H1 (cell line): ENCODE results near the gene PSMC5. TPM values are rescaled to one million over a fixed set of nuclear protein-coding genes. Genes with fewer than 3 reads are reported as not detected.

Experiments used
- CTCF ChIA-PET: fragments of 300-600 bp; sonication (Branson Sonifier 250); formaldehyde crosslinking; loops from one replicate; lab custom pipeline; 2021; ENCODE audit not compliant: partially characterized antibody; lab: Charles Lee
- POLR2A ChIA-PET: fragments of 300-600 bp; sonication (Branson Sonifier 250); formaldehyde crosslinking; loops from one replicate; lab custom pipeline; 2021; ENCODE audit warnings: inconsistent platforms; ENCODE audit not compliant: partially characterized antibody; lab: Charles Lee
- DNase-seq, 2 experiments: peaks; one replicate each; pipeline versions ENCODE4 v3.0.0 to v3.0.0-alpha.2; 2010 to 2022; ENCODE audit warnings: low spot score in 2 of 2, low read depth in 1 of 2, mixed read lengths in 1 of 2
- FAIRE-seq: peaks from 2 replicates; lab custom pipeline; 2011; peaks lifted over from hg19 to GRCh38; lab: Jason Lieb, UNC
- H2AFZ ChIP-seq: 2 replicates; pipeline ENCODE4 v1.8.1; 2012; ENCODE audit warnings: low read length, inconsistent platforms
- H2AK5ac ChIP-seq: 2 replicates; pipeline ENCODE4 v1.6.1; 2013; ENCODE audit warnings: low read depth, low read length
- H2BK120ac ChIP-seq: replicated peaks from 2 replicates; pipeline ENCODE3; 2013; ENCODE audit warnings: low read depth, low read length, inconsistent platforms
- H2BK12ac ChIP-seq: 2 replicates; pipeline ENCODE4 v1.6.1; 2013; ENCODE audit warnings: low read depth, low read length
- H2BK15ac ChIP-seq: 2 replicates; pipeline ENCODE4 v1.6.1; 2013; ENCODE audit warnings: low read length
- H2BK20ac ChIP-seq: 2 replicates; pipeline ENCODE4 v1.6.1; 2013; ENCODE audit warnings: low read length
- H2BK5ac ChIP-seq: 2 replicates; pipeline ENCODE4 v1.6.1; 2013; ENCODE audit warnings: low read depth, low read length
- H3K14ac ChIP-seq: 2 replicates; pipeline ENCODE4 v1.6.1; 2013; ENCODE audit warnings: inconsistent platforms; ENCODE audit not compliant: insufficient read length
- H3K18ac ChIP-seq: 2 replicates; pipeline ENCODE4 v1.6.1; 2013; ENCODE audit warnings: low read length; ENCODE audit errors: extremely low read depth
- H3K23ac ChIP-seq: 2 replicates; pipeline ENCODE4 v1.6.1; 2013; ENCODE audit warnings: inconsistent platforms; ENCODE audit not compliant: insufficient read length
- H3K23me2 ChIP-seq: 2 replicates; pipeline ENCODE4 v1.6.1; 2013; ENCODE audit warnings: low read depth, low read length
- H3K27ac ChIP-seq: 2 replicates; pipeline ENCODE4 v1.6.1; 2011; ENCODE audit warnings: low read depth, low read length, inconsistent platforms
- H3K27me3 ChIP-seq, 4 experiments: replicated peaks in 1 of 4; 1 replicate in 1 of 4; 2 replicates in 3 of 4; pipeline versions ENCODE4 v1.6.1 to v1.8.1; 2011 to 2013; ENCODE audit warnings: low read length in 3 of 4, mild to moderate bottlenecking in 3 of 4, inconsistent platforms in 2 of 4, mixed read lengths in 2 of 4, moderate library complexity in 1 of 4; ENCODE audit not compliant: control insufficient read depth in 3 of 4, insufficient read depth in 3 of 4; ENCODE audit errors: extremely low read depth in 1 of 4
- H3K36me3 ChIP-seq, 4 experiments: 2 replicates each; pipeline versions ENCODE4 v1.6.1 to v1.8.1; 2011 to 2013; ENCODE audit warnings: mild to moderate bottlenecking in 4 of 4, low read length in 3 of 4, moderate library complexity in 2 of 4, control low read depth in 1 of 4, inconsistent platforms in 1 of 4; ENCODE audit not compliant: insufficient read depth in 4 of 4, control insufficient read depth in 2 of 4
- H3K4ac ChIP-seq: replicated peaks from 2 replicates; pipeline ENCODE3; 2013; ENCODE audit warnings: low read length, low read depth, mixed read lengths, inconsistent platforms; ENCODE audit not compliant: insufficient read length
- H3K4me1 ChIP-seq, 4 experiments: replicated peaks in 1 of 4; 1 replicate in 1 of 4; 2 replicates in 3 of 4; pipeline versions ENCODE4 v1.6.1 to v1.8.1; 2011 to 2013; ENCODE audit warnings: low read length in 3 of 4, inconsistent platforms in 2 of 4, mixed read lengths in 1 of 4; ENCODE audit not compliant: insufficient read depth in 4 of 4, control insufficient read depth in 3 of 4
- H3K4me2 ChIP-seq, 2 experiments: 2 replicates each; pipeline versions ENCODE4 v1.6.1 to v1.8.1; 2011 to 2013; ENCODE audit warnings: low read depth in 2 of 2, low read length in 2 of 2, control low read depth in 1 of 2, inconsistent platforms in 1 of 2, mild to moderate bottlenecking in 1 of 2; ENCODE audit not compliant: insufficient read depth in 1 of 2
- H3K4me3 ChIP-seq, 4 experiments: fragments of 200-600, 300-600 bp in 1 of 4; sonication (generic), shearing (Covaris generic), sonication (Bioruptor Twin) in 1 of 4; 2 replicates each; pipeline versions ENCODE4 v1.5.1 to v1.8.1; 2011 to 2016; ENCODE audit warnings: low read length in 4 of 4, low read depth in 3 of 4, control low read depth in 2 of 4, inconsistent platforms in 2 of 4, mild to moderate bottlenecking in 2 of 4, mixed read lengths in 1 of 4, moderate library complexity in 1 of 4; ENCODE audit not compliant: insufficient read depth in 2 of 4; ENCODE audit errors: extremely low read depth in 1 of 4
- H3K56ac ChIP-seq: replicated peaks from 2 replicates; pipeline ENCODE3; 2013; ENCODE audit warnings: low read depth, mild to moderate bottlenecking, mixed read lengths, low read length, inconsistent platforms; ENCODE audit not compliant: insufficient read length
- H3K79me1 ChIP-seq: 2 replicates; pipeline ENCODE4 v1.6.1; 2013; ENCODE audit warnings: low read depth, low read length, control low read depth
- H3K79me2 ChIP-seq, 2 experiments: 2 replicates each; pipeline versions ENCODE4 v1.6.1 to v1.8.1; 2012 to 2013; ENCODE audit warnings: low read length in 2 of 2, mild to moderate bottlenecking in 2 of 2, inconsistent platforms in 1 of 2; ENCODE audit not compliant: insufficient read depth in 2 of 2, control insufficient read depth in 1 of 2
- H3K9ac ChIP-seq, 4 experiments: replicated peaks in 1 of 4; 1 replicate in 1 of 4; 2 replicates in 3 of 4; pipeline versions ENCODE4 v1.6.1 to v1.8.1; 2011 to 2013; ENCODE audit warnings: low read depth in 3 of 4, low read length in 3 of 4, control low read depth in 2 of 4, mild to moderate bottlenecking in 2 of 4, moderate library complexity in 2 of 4, inconsistent platforms in 1 of 4; ENCODE audit errors: extremely low read depth in 1 of 4
- H3K9me3 ChIP-seq, 2 experiments: 2 replicates each; pipeline versions ENCODE4 v1.6.1 to v1.8.1; 2012 to 2013; ENCODE audit warnings: mild to moderate bottlenecking in 2 of 2, moderate library complexity in 2 of 2, control low read depth in 1 of 2, inconsistent platforms in 1 of 2, low read depth in 1 of 2, low read length in 1 of 2, mixed read lengths in 1 of 2; ENCODE audit not compliant: insufficient read depth in 2 of 2
- H4K20me1 ChIP-seq, 2 experiments: replicated peaks in 1 of 2; 2 replicates each; pipeline versions ENCODE3 to v1.8.1; 2011 to 2013; ENCODE audit warnings: inconsistent platforms in 2 of 2, low read length in 2 of 2, mild to moderate bottlenecking in 1 of 2; ENCODE audit not compliant: insufficient read depth in 2 of 2, control insufficient read depth in 1 of 2
- H4K5ac ChIP-seq: 2 replicates; pipeline ENCODE4 v1.6.1; 2013; ENCODE audit warnings: low read length, low read depth, mixed read lengths, inconsistent platforms; ENCODE audit not compliant: insufficient read length
- H4K8ac ChIP-seq: 2 replicates; pipeline ENCODE4 v1.8.0; 2013; ENCODE audit warnings: mild to moderate bottlenecking, moderate library complexity, low read length, inconsistent platforms; ENCODE audit not compliant: insufficient read depth; ENCODE audit errors: extremely low read depth
- H4K91ac ChIP-seq: replicated peaks from 2 replicates; pipeline ENCODE3; 2013; ENCODE audit warnings: low read length, mixed read lengths, inconsistent platforms; ENCODE audit not compliant: insufficient read length
- ASH2L ChIP-seq: fragments of 200-600, 300-600 bp; sonication (generic); IDR thresholded peaks from one replicate; pipeline ENCODE4 v1.7.1; 2017; ENCODE audit warnings: low read length
- CHD1 ChIP-seq: IDR thresholded peaks from 2 replicates; pipeline ENCODE4 v1.6.1; 2012; ENCODE audit warnings: low read depth, low read length, improper control_type of control experiment
- HDAC2 ChIP-seq, 2 experiments: fragments of 300-600 bp in 1 of 2; sonication (generic) in 1 of 2; IDR thresholded peaks; 2 replicates each; pipeline ENCODE4 v1.6.1; 2011 to 2012; ENCODE audit warnings: low read depth in 2 of 2, low read length in 2 of 2, mild to moderate bottlenecking in 2 of 2, moderate library complexity in 2 of 2, borderline replicate concordance in 1 of 2, inconsistent platforms in 1 of 2
- POLR2AphosphoS5 ChIP-seq: IDR thresholded peaks from 2 replicates; pipeline ENCODE4 v1.6.1; 2011; ENCODE audit warnings: low read depth, low read length
- POU5F1 ChIP-seq: IDR thresholded peaks from 2 replicates; pipeline ENCODE4 v1.6.1; 2011; ENCODE audit warnings: low read depth, mild to moderate bottlenecking, low read length, moderate library complexity
- SIRT6 ChIP-seq: IDR thresholded peaks from one replicate; pipeline ENCODE4 v1.7.1; 2012; ENCODE audit warnings: low read length, inconsistent platforms
- SIX5 ChIP-seq: IDR thresholded peaks from 2 replicates; pipeline ENCODE4 v1.6.1; 2011; ENCODE audit warnings: mild to moderate bottlenecking, low read depth, low read length
- YY1 ChIP-seq: IDR thresholded peaks from 2 replicates; pipeline ENCODE4 v1.6.1; 2011; ENCODE audit warnings: low read depth, mild to moderate bottlenecking, low read length
- WGBS, 2 experiments: shearing (Covaris generic) in 1 of 2; methylation state at CpG; one replicate each; pipeline versions ENCODE4 v1.1.6 to v1.1.7; 2013 to 2015; ENCODE audit warnings: low lambda C conversion rate in 2 of 2, mixed read lengths in 2 of 2, inconsistent platforms in 1 of 2, low coverage in 1 of 2, missing lambda C conversion rate in 1 of 2; ENCODE audit not compliant: insufficient replicate concordance in 2 of 2, insufficient coverage in 1 of 2, insufficient read length in 1 of 2; ENCODE audit errors: extremely low coverage in 1 of 2, missing lambda C conversion rate in 1 of 2; 5-methylcytosine and 5-hydroxymethylcytosine counted together
- polyA plus RNA-seq, 7 experiments: library from polyadenylated mRNA; depleted of rRNA in 3 of 7; stranded (reverse) in 5 of 7; unstranded in 2 of 7; fragments of >200 nt in 5 of 7; fragments of 200-250 nt in 2 of 7; gene quantifications; 1 replicate in 5 of 7; 2 replicates in 1 of 7; 4 replicates in 1 of 7; pipeline versions ENCODE4 v1.2.1 to v1.2.3, GENCODE V29; 2011 to 2013; ENCODE audit warnings: missing spikeins in 2 of 7, mixed read lengths in 2 of 7
- total RNA-seq: library from RNA; stranded (reverse); fragmentation: NEBNext Ultra II Directional; extraction: Animal tissue kit (Norgen Biotek cat#: 25700); gene quantifications from 2 replicates; pipeline ENCODE4 v1.2.1, GENCODE V29; 2021
- TF ChIP-seq, protein P1 (sequence below), 3 experiments: IDR thresholded peaks; 1 replicate in 2 of 3; 2 replicates in 1 of 3; pipeline versions ENCODE4 v1.5.1 to v1.6.1; 2011; ENCODE audit warnings: low read length in 3 of 3, mild to moderate bottlenecking in 3 of 3, inconsistent platforms in 2 of 3, low read depth in 1 of 3, moderate library complexity in 1 of 3; ENCODE audit not compliant: insufficient read depth in 1 of 3; ENCODE audit errors: control extremely low read depth in 1 of 3

Gene PSMC5
- total and polyA plus RNA-seq, 2 of the 8 experiments (the other 6 are each of a cell fraction or from before 2014, with no cell fraction given) = 172 to 180 TPM

GRCh38 chr17:63786971-63787711 lies 40.1 kb upstream of the PSMC5 start:
- WGBS, 2 experiments = 96% methylated on average over 13 of the region's 13 CpGs; no CpG with 5 or more reads in 1 of the 2 experiments
- H2BK20ac ChIP-seq = no peak overlapping the region
- no peaks in the 10 kb centered on the region for H3K27me3 ChIP-seq
- H2BK15ac ChIP-seq = no peak overlapping the region
- H3K4me1 ChIP-seq = no peaks in the 10 kb centered on the region
- H4K5ac ChIP-seq = no peak overlapping the region
- peaks cover 7 to 64% of the 10 kb centered on the region in 2 experiments for H3K79me2 ChIP-seq
- ChIA-PET CTCF (no interaction called here), POLR2A (interaction anchor here (1.2 to 24.4 kb wide), 3 partner anchors 12 to 38 kb away, joined by 4 to 481 read pairs (median 102); partner anchors contain the start of genes CCDC47, DDX42, FTSJ3 and PSMC5)
- no peak overlapping the region for H2BK120ac ChIP-seq
- H3K36me3 ChIP-seq = peaks cover 8 to 64% (median 43%) of the 10 kb centered on the region in 4 experiments
- peaks cover 3% of the 10 kb centered on the region; the same call in 1 of the 2 replicates for H3K79me1 ChIP-seq
- no peaks in the 10 kb centered on the region for H3K23me2 ChIP-seq
- no peak overlapping the region for H3K4me3 ChIP-seq
- H3K9me3 ChIP-seq = no peaks in the 10 kb centered on the region
- DNase-seq = no peak
- no peak for FAIRE-seq
- H3K4ac ChIP-seq = no peak overlapping the region
- peaks cover 9 to 13% of the 10 kb centered on the region in 2 experiments for H4K20me1 ChIP-seq
- TF ChIP-seq POLR2AphosphoS5 (no peak), HDAC2 (IDR thresholded peaks at IDR 0.05; ENCODE audit: borderline replicate concordance in 1 of 2, low read depth in 2 of 2, low read length in 2 of 2) (no peak), SIX5 (no peak), CHD1 (no peak), ASH2L (no peak), POU5F1 (no peak), YY1 (no peak), SIRT6 (no peak)
- TF ChIP-seq, protein P1, sequence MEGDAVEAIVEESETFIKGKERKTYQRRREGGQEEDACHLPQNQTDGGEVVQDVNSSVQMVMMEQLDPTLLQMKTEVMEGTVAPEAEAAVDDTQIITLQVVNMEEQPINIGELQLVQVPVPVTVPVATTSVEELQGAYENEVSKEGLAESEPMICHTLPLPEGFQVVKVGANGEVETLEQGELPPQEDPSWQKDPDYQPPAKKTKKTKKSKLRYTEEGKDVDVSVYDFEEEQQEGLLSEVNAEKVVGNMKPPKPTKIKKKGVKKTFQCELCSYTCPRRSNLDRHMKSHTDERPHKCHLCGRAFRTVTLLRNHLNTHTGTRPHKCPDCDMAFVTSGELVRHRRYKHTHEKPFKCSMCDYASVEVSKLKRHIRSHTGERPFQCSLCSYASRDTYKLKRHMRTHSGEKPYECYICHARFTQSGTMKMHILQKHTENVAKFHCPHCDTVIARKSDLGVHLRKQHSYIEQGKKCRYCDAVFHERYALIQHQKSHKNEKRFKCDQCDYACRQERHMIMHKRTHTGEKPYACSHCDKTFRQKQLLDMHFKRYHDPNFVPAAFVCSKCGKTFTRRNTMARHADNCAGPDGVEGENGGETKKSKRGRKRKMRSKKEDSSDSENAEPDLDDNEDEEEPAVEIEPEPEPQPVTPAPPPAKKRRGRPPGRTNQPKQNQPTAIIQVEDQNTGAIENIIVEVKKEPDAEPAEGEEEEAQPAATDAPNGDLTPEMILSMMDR (IDR thresholded peaks at IDR 0.05; ENCODE audit: control extremely low read depth in 1 of 3, insufficient read depth in 1 of 3, low read depth in 1 of 3, low read length in 3 of 3) = no peak
- TF ChIP-seq, all 59 proteins: peak for 0
- H3K4me2 ChIP-seq = no peak overlapping the region
- no peak overlapping the region for H4K91ac ChIP-seq
- H4K8ac ChIP-seq = no peak overlapping the region
- H2AFZ ChIP-seq = no peak overlapping the region
- no peak overlapping the region for H2BK12ac ChIP-seq
- no peak overlapping the region for H3K23ac ChIP-seq
- no peak overlapping the region for H3K14ac ChIP-seq
- H3K9ac ChIP-seq = no peak overlapping the region
- no peak overlapping the region for H3K18ac ChIP-seq
- no peak overlapping the region for H2BK5ac ChIP-seq
- H3K27ac ChIP-seq = no peak overlapping the region
- no peak overlapping the region for H2AK5ac ChIP-seq
- no peak overlapping the region for H3K56ac ChIP-seq
